ACHN (cell line): ENCODE data around the gene MDM1.

ENCODE experiments used
- DNase-seq: peaks from one replicate; pipeline ENCODE4 v3.0.0-alpha.2; 2015
- in situ Hi-C: cut with HindIII; loops from 2 replicates; pipeline ENCODE4 v1.10.0; 2017; ENCODE audit warnings: low sequenced_read_pairs, low pct_ligation_motif_present, low pct_unique_long_range_greater_than_20kb

The MDM1 gene

GRCh38 chr12:68358532-68359485 is 26.6 kb upstream of the MDM1 start:
- peak; percentile 86 for DNase-seq
- in situ Hi-C loops, result no loop called here

GRCh38 chr12:68356986-68357385 is 24.8 kb upstream of the MDM1 start:
- peak; percentile 19 for DNase-seq
- in situ Hi-C loops, result no loop called here

- DNase-seq, result no peak
Observed at GRCh38 chr12:68356060-68356695, 24.0 kb upstream of the MDM1 start.

GRCh38 chr12:68354977-68355541 is 22.9 kb upstream of the MDM1 start:
- DNase-seq, result no peak
- in situ Hi-C loops, result no loop called here

More at GRCh38 chr12:68356060-68356695, 24.0 kb upstream of the MDM1 start:
- in situ Hi-C loops, result no loop called here

GRCh38 chr12:68352067-68352466 is 19.9 kb upstream of the MDM1 start:
- no peak for DNase-seq

GRCh38 chr12:68350753-68351152 is 18.6 kb upstream of the MDM1 start:
- peak; percentile 54 for DNase-seq
- in situ Hi-C loops, result no loop called here

More at GRCh38 chr12:68352067-68352466, 19.9 kb upstream of the MDM1 start:
- in situ Hi-C loops, result no loop called here

GRCh38 chr12:68349921-68350606 is 17.9 kb upstream of the MDM1 start:
- DNase-seq, result peak; percentile 67
- in situ Hi-C loops, result no loop called here

GRCh38 chr12:68349220-68349621 is 17.1 kb upstream of the MDM1 start:
- in situ Hi-C loops, result no loop called here
- DNase-seq, result peak; percentile 54

- in situ Hi-C loops, result no loop called here
- no peak for DNase-seq
Observed at GRCh38 chr12:68348419-68348818, 16.3 kb upstream of the MDM1 start.

- in situ Hi-C loops, result no loop called here
- no peak for DNase-seq
Observed at GRCh38 chr12:68345763-68346162, 13.6 kb upstream of the MDM1 start.

GRCh38 chr12:68344126-68344525 is 12.0 kb upstream of the MDM1 start:
- in situ Hi-C loops, result no loop called here
- no peak for DNase-seq

GRCh38 chr12:68342966-68343365 is 10.8 kb upstream of the MDM1 start:
- DNase-seq, result no peak
- in situ Hi-C loops, result no loop called here

- no peak for DNase-seq
- in situ Hi-C loops, result no loop called here
Observed at GRCh38 chr12:68341822-68342221, 9.7 kb upstream of the MDM1 start.

GRCh38 chr12:68340404-68341270 is 8.5 kb upstream of the MDM1 start:
- no peak for DNase-seq
- in situ Hi-C loops, result no loop called here

GRCh38 chr12:68336889-68337303 is 4.7 kb upstream of the MDM1 start:
- in situ Hi-C loops, result no loop called here
- no peak for DNase-seq

- in situ Hi-C loops, result no loop called here
Observed at GRCh38 chr12:68335462-68335861, 3.3 kb upstream of the MDM1 start.

GRCh38 chr12:68334132-68334531 is 2.0 kb upstream of the MDM1 start:
- DNase-seq, result peak; percentile 32
- in situ Hi-C loops, result no loop called here

More at GRCh38 chr12:68335462-68335861, 3.3 kb upstream of the MDM1 start:
- no peak for DNase-seq
